GM19452 (cell line): ENCODE measurements around the gene QRSL1.
"Not testable (repeated sequence)": the region's sequence is repeated elsewhere in the genome, so short reads cannot be mapped to it uniquely, and the experiment has no call there.

ENCODE experiments used
- ATAC-seq: cut with Tn5 transposase; IDR thresholded peaks from one replicate; pipeline ENCODE4 v1.9.1; 2021; ENCODE audit not compliant: unreplicated experiment

QRSL1 gene

DNA sequence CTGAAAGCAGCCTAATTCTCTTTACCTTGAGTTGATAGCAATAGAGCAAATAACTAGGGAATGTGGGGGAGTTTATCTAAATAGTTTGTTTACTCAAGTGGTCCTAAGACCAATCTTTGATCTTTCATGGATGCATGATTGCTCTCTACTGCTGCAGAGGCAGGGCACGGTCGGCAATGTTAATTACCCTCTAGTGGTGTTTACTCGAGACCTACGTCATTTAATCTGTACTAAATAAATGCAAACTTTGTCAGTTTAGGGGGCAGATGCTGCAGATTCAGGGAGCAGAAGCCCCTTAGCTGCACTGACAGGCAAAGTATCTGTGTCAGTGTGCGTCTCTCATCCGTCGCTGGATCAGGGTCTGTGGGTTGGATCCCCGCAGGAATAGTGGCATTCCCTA, 7.0 kb upstream of the QRSL1 start:
- no peak for ATAC-seq

DNA sequence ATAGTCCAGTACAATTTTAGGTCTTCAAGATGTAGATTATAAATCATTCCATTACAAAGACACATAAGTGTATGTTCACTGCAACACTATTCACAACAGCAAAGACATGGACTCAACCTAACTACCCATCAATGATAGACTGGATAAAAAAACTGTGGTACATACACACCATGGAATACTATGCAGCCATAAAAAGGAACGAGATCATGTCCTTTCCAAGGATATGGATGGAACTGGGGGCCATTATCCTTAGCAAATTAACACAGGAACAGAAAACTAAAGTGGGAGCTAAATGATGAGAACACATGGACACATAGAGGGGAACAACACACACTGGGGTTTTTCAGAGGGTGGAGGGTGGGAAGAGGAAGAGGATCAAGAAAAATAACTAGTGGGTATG, 6.3 kb upstream of the QRSL1 start:
- no peak for ATAC-seq

DNA sequence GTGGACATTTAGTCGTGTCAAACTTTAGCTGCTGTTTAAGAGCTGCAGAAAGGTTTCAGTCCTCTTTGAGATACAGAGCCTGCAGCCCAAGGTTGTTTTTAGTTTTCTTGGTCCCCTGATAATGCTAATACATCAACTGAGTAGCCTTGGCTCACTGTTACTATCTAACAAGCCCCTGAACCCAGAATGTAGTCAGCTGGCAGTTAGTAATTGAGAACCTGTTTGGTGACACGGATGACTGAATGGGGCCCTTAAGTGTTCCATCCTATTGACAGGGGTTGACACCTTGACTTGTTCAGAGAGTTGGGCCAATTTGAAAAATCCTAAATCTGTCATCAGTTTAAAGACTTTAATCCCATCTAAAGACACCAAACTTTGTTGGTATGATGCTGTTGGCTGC, 2.9 kb upstream of the QRSL1 start:
- ATAC-seq = no peak

DNA sequence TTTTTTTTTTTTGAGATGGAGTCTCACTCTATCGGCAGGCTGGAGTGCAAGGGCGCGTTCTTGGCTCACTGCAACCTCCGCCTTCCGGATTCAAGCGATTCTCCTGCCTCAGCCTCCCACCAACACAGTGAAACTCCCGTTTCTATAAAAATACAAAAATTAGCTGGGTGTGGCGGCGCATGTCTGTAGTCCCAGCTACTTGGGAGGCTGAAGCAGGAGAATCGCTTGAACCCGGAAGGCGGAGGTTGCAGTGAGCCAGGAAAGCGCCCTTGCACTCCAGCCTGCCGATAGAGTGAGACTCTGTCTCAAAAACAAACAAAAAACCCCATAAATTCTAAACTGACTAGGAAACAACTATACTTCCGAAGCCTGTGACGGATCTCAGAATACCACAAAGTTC, 1.6 kb upstream of the QRSL1 start:
- ATAC-seq = not testable (repeated sequence)

DNA sequence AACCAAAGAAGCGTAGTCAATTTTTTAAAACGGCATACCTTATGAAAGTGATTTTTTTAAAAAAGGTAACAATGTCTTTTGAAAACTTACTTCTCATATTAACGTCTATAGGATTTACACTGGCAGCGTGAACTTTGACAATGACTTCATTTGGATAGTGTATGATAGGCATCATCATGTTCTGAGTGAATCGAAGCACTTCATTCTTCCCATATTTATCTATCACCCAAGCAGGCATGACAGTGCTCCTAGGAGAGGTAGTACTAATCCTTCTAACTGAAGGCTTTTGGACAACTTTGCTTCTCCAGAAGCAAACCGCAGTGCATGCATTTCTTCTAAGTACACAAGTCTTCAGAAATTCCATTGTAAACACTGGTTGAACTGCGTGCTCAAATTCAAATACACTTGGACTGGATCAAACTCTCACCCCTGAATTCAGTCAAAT, 698 bp upstream of the QRSL1 start:
- peak; percentile 17 for ATAC-seq

DNA sequence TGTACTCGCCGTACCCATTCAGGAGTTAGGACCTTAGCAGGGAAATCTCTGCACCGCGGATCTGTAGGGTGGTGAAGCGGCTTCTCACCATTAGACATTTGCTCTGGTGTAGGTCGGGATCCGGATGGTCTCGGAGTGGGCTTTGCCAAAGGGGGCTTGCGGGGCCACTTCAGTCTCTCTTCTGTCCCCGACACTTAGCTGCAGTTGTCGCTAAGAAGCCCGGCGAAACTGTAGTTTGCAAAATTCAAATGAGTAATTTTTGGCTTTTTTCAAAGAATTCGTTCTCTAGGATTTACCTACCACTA, 433 bp downstream of the QRSL1 start:
- no peak for ATAC-seq

DNA sequence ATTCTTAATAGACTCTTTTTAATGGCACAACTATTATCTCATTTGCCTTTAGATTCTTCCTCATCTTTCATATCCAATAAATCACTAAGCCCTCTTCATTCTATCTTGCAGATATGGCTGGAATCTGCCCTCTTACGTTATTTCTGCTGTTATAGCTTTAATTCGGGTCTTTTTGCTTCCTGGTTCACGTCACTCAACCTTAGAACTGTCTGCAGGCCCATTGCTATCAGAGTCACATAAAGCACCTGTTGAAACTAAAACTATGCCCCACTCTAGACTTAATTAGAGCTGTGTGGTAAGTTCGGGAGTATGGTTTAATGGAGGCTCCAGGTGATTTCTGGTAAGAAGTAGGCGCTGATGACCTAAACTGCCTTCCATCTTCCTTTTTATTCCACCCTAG, 988 bp downstream of the QRSL1 start:
- no peak for ATAC-seq

DNA sequence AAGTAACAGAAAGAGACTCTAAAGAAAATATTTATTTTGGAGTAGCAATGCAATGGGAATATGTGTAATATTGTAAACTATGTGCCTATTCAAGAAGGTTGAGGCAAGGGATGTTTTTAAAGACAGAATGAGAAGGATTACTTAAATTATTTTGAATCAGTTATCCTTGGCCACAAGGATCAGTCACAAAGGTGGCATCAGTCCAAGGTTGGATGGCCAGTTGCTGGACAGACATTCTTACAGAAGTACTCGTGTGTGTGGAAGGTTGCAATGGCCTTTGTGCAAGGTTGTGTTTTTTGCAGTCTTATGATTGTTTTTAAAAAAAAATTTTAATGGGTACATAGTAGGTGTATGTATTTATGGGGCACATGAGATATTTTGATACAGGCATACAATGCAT, 2.0 kb downstream of the QRSL1 start:
- ATAC-seq = no peak

DNA sequence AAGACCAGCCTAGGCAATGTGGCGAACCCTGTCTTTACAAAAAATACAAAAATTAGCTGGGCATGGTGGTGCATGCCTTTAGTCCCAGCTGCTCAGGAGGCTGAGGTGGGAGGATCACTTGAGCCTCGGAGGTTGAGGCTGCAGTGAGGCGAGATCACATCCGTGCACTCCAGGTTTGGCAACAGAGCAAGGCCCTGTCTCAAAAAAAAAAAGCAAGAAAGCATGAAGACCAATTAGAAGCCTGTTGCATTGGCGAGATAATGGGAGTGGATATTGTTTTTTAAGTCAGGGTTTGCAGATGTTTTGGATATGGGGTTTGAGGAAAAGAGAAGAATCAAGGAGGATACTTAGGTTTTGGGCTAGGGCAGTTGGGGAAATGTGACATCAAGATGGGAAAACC, 5.2 kb downstream of the QRSL1 start:
- ATAC-seq = no peak

DNA sequence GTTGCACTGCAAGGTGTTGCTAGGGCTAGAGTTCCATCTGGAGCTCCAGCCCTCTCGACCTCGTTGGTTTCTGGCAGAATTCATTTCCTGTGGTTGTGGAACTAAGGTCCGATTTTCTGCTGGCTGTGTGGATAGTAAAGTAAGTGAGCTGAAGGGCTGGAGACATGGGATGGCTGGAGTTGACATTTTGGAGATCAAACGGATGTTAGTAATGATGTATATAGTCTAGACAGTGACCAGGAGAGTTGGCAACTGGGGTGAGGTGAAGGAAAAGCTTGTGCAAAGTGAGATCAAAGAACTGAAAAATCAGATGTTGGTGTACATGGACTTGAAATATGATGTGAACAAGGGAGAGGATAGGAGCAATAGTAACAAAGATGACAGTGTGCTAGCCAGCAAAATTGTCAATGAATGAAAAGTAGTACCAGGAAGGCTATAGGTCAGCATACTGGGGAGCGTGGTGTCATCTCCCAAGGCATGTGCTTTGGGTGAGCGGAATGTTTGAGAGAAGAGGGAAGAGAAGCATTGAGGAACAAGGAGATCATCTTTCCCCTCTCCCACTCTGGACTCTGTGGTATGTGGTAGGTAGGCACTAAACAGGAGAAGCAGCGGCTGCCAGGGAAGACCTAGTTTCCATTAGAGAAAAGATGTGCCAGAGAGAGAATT, 7.8 kb downstream of the QRSL1 start:
- peak; percentile 34 for ATAC-seq

DNA sequence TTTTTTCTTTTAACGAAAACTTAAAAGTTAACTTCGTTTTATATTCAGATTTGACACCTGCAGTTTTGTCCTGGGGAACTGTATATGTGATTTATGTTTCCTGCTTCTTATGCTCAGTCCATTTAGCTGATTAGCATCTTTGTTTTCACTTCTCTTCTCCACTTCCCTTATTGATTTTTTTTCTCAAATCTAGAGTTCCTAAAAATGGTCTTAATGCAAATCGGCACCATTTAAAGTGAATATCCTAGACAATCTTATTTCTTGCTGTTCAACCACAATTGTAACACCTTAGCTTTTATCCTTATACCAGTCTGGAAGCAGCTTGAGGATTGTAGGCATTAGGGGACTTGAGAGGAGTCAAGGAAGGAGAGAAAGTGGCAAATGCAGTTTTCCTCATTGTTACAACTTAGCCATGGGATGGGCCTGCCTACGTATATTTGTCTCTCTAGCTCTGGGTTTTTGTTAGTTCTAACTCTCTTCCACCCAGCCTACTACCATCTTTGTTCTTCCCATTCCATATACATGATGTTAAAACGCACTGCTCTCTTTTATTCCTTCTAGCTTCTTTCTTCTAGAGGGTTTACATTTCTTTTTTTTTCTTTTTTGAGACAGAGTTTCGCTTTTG, 8.5 kb downstream of the QRSL1 start:
- peak; percentile 74 for ATAC-seq

DNA sequence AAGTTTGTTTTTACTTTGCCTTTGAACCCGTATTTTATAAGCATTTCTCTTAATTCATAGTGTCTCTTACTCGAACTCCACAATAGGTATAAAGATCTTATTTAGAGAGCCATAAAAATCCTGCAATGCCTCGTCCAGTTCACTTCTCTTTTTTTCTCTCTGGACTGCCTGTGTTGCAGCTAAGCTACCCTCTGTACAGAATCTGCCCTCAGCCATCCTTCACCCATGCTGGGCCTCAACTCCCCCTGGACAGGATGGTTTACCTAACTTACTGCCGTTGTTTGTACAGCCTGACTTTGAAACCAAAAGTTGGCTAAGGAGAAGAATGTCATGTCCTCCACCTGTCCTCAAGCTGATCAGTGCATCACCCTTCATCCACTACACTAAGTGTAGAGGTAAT, 10.4 kb downstream of the QRSL1 start:
- no peak for ATAC-seq

DNA sequence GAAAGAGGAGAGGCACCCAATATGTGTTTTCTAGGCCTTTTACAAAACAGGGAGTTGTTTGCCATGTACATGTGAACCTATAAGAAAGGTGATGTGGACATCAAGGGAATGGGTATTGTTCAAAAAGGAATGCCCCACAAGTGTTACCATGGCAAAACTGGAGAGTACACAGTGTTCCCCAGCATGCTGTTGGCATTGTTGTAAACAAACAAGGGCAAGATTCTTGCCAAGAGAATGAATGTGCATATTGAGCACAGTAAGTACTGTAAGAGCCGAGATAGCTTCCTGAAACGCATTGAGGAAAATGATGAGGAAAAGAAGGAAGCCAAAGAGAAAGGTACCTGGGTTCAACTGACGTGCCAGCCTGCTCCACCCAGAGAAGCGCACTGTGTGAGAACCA, 13.1 kb downstream of the QRSL1 start:
- no peak for ATAC-seq

DNA sequence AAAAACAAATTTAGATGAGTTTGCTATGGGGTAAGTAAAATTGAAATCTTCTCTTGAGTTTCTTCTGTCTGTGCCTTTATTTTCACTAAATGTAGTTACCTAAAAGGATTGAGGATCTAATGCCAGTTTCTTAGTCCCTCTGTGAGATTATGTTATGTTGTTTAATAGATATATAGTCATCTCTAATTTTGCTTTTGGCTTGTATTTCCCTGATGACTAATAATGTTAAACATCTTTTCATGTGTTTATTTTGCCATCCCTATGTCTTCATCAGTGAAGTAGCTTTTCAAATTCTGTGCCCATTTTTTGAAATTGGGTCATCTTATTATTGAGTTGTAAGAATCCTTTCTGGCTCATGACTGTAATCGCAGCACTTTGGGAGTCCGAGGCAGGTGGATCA, 13.7 kb downstream of the QRSL1 start:
- no peak for ATAC-seq

DNA sequence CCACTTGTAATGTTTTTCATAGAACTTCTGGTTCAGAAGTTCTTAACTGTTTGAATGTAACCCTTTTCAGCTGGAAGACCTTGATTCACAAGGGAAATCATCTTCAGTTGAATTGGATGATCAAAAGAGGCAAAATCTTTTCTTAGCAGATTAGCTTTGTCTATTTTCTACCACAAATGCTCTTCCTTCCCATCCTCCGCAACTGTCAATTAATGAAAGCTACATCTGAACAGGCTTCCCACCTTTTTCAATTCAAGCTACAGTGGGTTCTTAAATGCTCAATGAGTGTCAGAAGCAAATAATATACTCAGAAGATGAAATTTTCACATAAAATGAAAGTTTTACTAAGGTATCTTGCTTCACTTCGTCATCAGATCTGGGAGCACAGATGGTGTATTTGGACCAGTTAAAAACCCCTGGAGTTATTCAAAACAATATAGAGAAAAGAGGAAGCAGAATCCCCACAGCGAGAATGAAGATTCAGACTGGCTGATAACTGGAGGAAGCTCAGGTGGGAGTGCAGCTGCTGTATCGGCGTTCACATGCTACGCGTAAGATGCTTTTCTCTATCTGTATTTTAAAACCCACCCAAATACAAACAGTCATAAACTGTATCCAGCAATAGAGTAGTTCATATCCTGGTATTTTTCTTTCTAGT, 19.4 kb downstream of the QRSL1 start:
- ATAC-seq = no peak

DNA sequence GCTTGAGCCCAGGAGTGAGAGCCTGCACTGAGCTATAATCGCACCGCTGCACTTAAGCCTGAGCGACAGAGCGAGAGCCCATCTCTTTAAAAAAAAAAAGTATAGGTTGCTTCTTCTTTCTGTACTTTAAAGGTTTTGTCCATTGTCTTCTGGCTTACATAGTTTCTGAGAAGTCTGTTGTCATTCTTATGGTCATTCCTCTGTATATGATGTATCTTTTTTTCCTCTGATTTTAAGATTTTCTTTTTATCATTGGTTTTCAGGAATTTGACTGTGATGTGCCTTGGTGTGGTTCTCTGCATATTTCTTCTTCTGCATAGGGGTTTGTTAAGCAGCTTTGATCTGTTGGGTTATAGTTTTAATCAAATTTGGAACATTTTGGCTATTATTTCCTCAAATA, 29.1 kb downstream of the QRSL1 start:
- no peak for ATAC-seq

DNA sequence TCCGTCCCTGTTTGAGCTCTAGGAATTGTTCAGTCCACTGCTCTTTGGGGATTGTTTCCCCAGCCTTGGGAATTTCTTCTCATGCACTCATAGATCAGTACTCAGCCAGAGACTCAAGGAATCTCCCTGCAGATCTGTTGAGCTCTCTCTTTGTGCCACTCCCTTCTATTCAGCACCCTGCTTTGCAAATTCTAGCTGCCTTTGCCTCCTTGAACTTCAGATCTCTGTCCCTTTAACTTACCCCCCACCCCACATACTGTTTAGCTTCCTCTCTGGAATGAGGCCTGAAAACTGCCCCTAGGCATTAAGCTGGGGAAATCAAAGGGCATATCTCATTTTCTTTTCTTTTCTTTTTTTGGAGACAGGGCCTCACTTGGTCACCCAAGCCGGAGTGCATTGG, 30.5 kb downstream of the QRSL1 start:
- no peak for ATAC-seq

DNA sequence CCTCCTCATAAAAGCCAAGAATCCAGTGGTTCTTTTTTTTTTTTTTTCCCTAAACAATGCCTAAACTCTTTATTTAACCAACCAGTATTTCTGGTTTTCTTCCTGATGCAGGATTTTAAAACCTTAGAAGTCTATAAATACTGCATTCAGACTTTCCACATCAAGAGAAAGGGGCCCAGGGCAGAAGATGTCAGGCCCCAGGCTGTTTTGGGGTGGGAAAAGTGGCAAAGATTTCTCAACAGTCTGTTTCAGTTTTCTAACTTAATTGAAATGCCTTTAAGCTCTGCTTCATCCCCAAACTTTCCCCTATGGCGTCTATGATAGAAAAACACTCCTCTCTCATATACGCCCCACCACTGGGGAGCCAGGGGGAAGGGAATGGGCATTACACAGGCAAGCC, 33.1 kb downstream of the QRSL1 start:
- ATAC-seq = no peak

DNA sequence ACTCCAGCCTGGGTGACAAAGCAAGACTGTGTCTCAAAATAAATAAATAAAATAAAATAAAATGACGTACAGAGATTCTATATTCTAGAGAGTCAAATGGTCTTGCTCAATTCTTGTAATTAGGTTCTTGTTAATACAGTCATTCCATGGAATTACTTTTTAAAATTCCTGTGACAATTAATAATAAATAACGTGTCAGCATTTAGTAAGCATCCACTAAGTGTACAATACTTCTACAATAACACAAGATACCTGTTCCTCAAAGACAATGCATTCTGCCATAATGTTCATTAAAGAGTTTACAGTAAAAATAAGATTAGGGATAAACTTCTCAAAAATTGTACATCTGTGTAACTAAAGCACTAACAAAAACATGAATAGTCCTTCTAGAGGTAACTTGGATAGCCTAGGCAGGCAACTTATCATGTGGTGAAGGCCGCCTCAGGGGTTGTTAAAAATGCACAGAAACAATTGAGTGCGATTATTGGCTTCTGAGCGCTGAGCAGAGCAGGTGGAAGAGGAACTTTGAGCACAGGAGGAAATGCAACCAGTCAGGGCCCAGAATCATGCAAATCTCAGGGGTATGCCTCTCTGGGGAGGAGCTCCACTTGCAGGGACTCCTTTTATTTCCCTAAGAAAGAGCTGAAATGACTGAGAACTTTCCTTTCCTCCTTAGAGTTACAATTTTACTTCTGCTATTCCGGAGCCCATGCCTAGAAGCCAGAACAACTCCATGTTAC, 37.1 kb downstream of the QRSL1 start:
- peak; percentile 99 for ATAC-seq

DNA sequence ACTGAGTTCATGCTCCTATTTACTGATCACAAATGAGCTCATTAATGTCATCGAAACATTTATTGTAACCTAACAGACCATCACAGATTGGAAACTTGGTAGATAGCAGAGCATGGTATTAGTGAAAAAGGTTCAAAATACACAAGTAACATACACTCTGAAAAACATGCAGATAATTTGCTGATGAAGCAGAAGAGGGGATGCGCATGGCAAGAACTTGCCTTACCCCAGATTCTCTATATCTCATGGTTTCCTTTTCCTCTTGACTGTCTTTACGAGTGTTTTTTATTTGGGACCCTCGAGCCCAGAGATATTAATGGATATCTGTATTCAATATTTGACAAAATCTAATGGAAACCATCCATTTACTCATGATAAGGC, 37.6 kb downstream of the QRSL1 start:
- no peak for ATAC-seq

DNA sequence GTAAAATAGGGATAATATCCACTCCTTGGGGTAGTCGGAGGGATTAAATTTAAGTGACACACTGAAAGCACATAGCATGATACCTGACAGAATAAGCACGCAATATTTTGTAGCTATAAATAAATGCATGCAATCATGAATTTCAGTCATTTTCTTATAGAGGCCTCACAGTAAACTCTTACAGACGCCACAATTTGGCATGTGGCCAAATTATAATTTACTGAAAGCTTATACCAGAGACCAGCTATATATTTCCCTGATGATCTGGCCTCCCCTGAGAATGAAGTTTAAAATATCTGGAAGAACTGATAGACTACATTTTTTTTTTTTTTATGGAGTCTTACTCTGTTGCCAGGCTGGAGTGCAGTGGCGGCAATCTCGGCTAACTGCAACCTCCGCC, 40.9 kb downstream of the QRSL1 start:
- ATAC-seq = no peak

DNA sequence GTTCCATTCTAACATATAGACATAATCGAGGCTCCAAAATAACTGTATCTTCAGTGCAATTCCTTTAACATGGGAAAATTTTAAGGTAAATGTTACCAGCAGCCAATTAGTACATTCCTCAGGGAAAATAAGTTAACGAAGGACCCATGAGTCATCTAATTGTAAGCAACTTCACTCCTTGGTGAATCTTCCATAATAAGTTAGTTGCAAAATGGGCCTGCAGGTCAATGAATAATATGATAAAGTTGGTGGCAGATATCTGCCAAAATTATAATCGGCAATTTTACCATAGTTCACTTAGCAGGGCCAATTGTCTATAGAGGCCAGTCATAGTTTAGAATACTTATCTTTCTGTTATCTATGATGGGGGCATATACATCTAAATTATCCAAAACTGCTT, 42.3 kb downstream of the QRSL1 start:
- ATAC-seq = no peak
